GM04503 (cell line): ENCODE data around the gene RPS6KA3.
"Not testable (repeated sequence)": the region's sequence is repeated elsewhere in the genome, so short reads cannot be mapped to it uniquely, and the experiment has no call there.

ENCODE experiments used
- DNase-seq: peaks from one replicate; pipeline ENCODE4 v3.0.0-alpha.2; 2012; ENCODE audit warnings: low read depth

The RPS6KA3 gene

GRCh38 chrX:20143111-20143510 lies 123.6 kb downstream of the RPS6KA3 start:
- DNase-seq = no peak

- peak; percentile 94 for DNase-seq
These were observed 125.2 kb downstream of the RPS6KA3 start, which contains the start of gene EIF1AX for GRCh38 chrX:20141281-20142220. Gene EIF1AX (minus strand): TSS chrX:20141838. CDS start chrX:20141640, 198 bp downstream.

GRCh38 chrX:20140420-20140819 lies 126.3 kb downstream of the RPS6KA3 start:
- no peak for DNase-seq

- DNase-seq = peak; percentile 89
These were observed 126.7 kb downstream of the RPS6KA3 start for GRCh38 chrX:20139966-20140365.

GRCh38 chrX:20135944-20136343 lies 130.8 kb downstream of the RPS6KA3 start:
- no peak for DNase-seq

- no peak for DNase-seq
These were observed 134.0 kb downstream of the RPS6KA3 start for GRCh38 chrX:20132666-20133065.

- no peak for DNase-seq
These were observed 136.4 kb downstream of the RPS6KA3 start for GRCh38 chrX:20130357-20130756.

GRCh38 chrX:20129547-20129946 lies 137.2 kb downstream of the RPS6KA3 start:
- no peak for DNase-seq

GRCh38 chrX:20128670-20129069 lies 138.0 kb downstream of the RPS6KA3 start:
- DNase-seq = no peak

GRCh38 chrX:20127440-20127839 lies 139.3 kb downstream of the RPS6KA3 start:
- not testable (repeated sequence) for DNase-seq

GRCh38 chrX:20126833-20127232 lies 139.9 kb downstream of the RPS6KA3 start:
- not testable (repeated sequence) for DNase-seq

- DNase-seq = no peak
These were observed 141.7 kb downstream of the RPS6KA3 start for GRCh38 chrX:20124964-20125363.

GRCh38 chrX:20118065-20118824 lies 148.5 kb downstream of the RPS6KA3 start:
- DNase-seq = no peak

GRCh38 chrX:20116577-20117240 lies 150.0 kb downstream of the RPS6KA3 start, which contains the start of gene MAP7D2:
Gene MAP7D2 (minus strand): TSS chrX:20116907. CDS start chrX:20116879, 28 bp downstream.
- no peak for DNase-seq

- DNase-seq = no peak
These were observed 150.6 kb downstream of the RPS6KA3 start for GRCh38 chrX:20116087-20116576.

- no peak for DNase-seq
These were observed 154.5 kb downstream of the RPS6KA3 start for GRCh38 chrX:20112022-20112774.

- DNase-seq = no peak
These were observed 155.4 kb downstream of the RPS6KA3 start for GRCh38 chrX:20111271-20111670.

GRCh38 chrX:20101934-20102581 lies 164.7 kb downstream of the RPS6KA3 start:
- no peak for DNase-seq
